ELF-1 (cell line): Measurements from ENCODE around the gene POTEE.
"Not testable (repeated sequence)": the region's sequence is repeated elsewhere in the genome, so short reads cannot be mapped to it uniquely, and the experiment has no call there.

ENCODE experiments used
- DNase-seq: peaks from one replicate; pipeline ENCODE4 v3.0.0-alpha.2; 2016; ENCODE audit warnings: low read depth, low spot score

The POTEE gene

GRCh38 chr2:131209030-131209772 is at the start of gene POTEE:
TSS of gene POTEE (plus strand) at chr2:131209536. CDS start at chr2:131218403, 8,867 bp downstream.
- not testable (repeated sequence) for DNase-seq

- not testable (repeated sequence) for DNase-seq
Measured at GRCh38 chr2:131165562-131165961, 43.8 kb upstream of the POTEE start.

- DNase-seq = no peak
Measured at GRCh38 chr2:131168538-131168937, 40.8 kb upstream of the POTEE start.

GRCh38 chr2:131178050-131178449 is 31.3 kb upstream of the POTEE start:
- not testable (repeated sequence) for DNase-seq

- not testable (repeated sequence) for DNase-seq
Measured at GRCh38 chr2:131178721-131179418, 30.5 kb upstream of the POTEE start.

GRCh38 chr2:131181451-131181850 is 27.9 kb upstream of the POTEE start:
- not testable (repeated sequence) for DNase-seq

- DNase-seq = peak; percentile 8
Measured at GRCh38 chr2:131193421-131193820, 15.9 kb upstream of the POTEE start.

GRCh38 chr2:131196186-131196585 is 13.2 kb upstream of the POTEE start:
- not testable (repeated sequence) for DNase-seq

- DNase-seq = no peak
Measured at GRCh38 chr2:131201098-131201497, 8.2 kb upstream of the POTEE start.

- not testable (repeated sequence) for DNase-seq
Measured at GRCh38 chr2:131207839-131208238, 1.5 kb upstream of the POTEE start.

GRCh38 chr2:131209773-131210104 is 403 bp downstream of the POTEE start:
- not testable (repeated sequence) for DNase-seq

GRCh38 chr2:131210434-131211211 is 1.3 kb downstream of the POTEE start:
- not testable (repeated sequence) for DNase-seq

GRCh38 chr2:131217238-131217986 is 8.1 kb downstream of the POTEE start:
- not testable (repeated sequence) for DNase-seq

- DNase-seq = peak; percentile 37
Measured at GRCh38 chr2:131235543-131236449, 26.5 kb downstream of the POTEE start.
